Tibial artery (tissue), 4 donors: ENCODE measurements around the gene ZFAND3.

ENCODE experiments used
- DNase-seq, 2 donors: peaks; one replicate each; pipeline ENCODE4 v3.0.0-alpha.2; 2019
- H3K27ac ChIP-seq, 2 donors: fragments of 200-600 bp; sonication (generic) in 1 of 2; 1 replicate in 1 of 2; 2 replicates in 1 of 2; pipeline ENCODE4 v1.5.1; 2018 to 2019; ENCODE audit warnings: mild to moderate bottlenecking in 1 of 2
- H3K27me3 ChIP-seq, 2 donors: fragments of 200-600 bp; sonication (generic) in 1 of 2; one replicate each; pipeline versions ENCODE4 v1.5.1 to v1.6.0; 2016 to 2019
- H3K36me3 ChIP-seq, 3 donors: fragments of 200-600 bp; sonication (generic) in 2 of 3; one replicate each; pipeline ENCODE4 v1.5.1; 2016 to 2019; ENCODE audit warnings: mild to moderate bottlenecking in 2 of 3
- H3K4me1 ChIP-seq, 4 donors: fragments of 200-600 bp; sonication (generic) in 2 of 4; 1 replicate in 3 of 4; 2 replicates in 1 of 4; pipeline ENCODE4 v1.5.1; 2016 to 2019
- H3K4me3 ChIP-seq, 2 donors: fragments of 200-600 bp; sonication (generic) in 1 of 2; 1 replicate in 1 of 2; 2 replicates in 1 of 2; pipeline ENCODE4 v1.5.1; 2018 to 2019; ENCODE audit warnings: mild to moderate bottlenecking in 2 of 2
- H3K9me3 ChIP-seq, 3 donors: fragments of 200-600 bp; sonication (generic) in 1 of 3; one replicate each; pipeline ENCODE4 v1.5.1; 2016 to 2019
- CTCF ChIP-seq, 2 experiments: fragments of 200-600 bp in 1 of 2; fragments of 450-650 bp in 1 of 2; IDR thresholded peaks; one replicate each; pipeline ENCODE4 v1.5.1; 2017 to 2019; ENCODE audit warnings: antibody characterized with exemption in 2 of 2, mild to moderate bottlenecking in 1 of 2, moderate library complexity in 1 of 2
- intact Hi-C: fragments of 100-400 bp; cut with DNase I; formaldehyde crosslinking; loops from one replicate; pipeline ENCODE4 v1.15.0; 2023; ENCODE audit warnings: low total_unique reads

ZFAND3 gene

GRCh38 chr6:38185244-38185643, 365.7 kb downstream of the ZFAND3 start:
- Histone ChIP-seq H3K27ac (no peak overlapping the region), H3K4me1 (no peaks in the 10 kb centered on the region), H3K4me3 (no peak overlapping the region), H3K9me3 (no peaks in the 10 kb centered on the region), H3K36me3 (no peaks in the 10 kb centered on the region), H3K27me3 (no peaks in the 10 kb centered on the region)
- no peak for TF ChIP-seq CTCF (IDR thresholded peaks at IDR 0.05)
- DNase-seq = no peak
- intact Hi-C loops = no loop called here

- H3K27me3 ChIP-seq = no peaks in the 10 kb centered on the region
- H3K27ac ChIP-seq = no peak overlapping the region
- intact Hi-C loops = no loop called here
- no peaks in the 10 kb centered on the region for H3K9me3 ChIP-seq
- no peak overlapping the region for H3K4me3 ChIP-seq
- no peaks in the 10 kb centered on the region for H3K4me1 ChIP-seq
- TF ChIP-seq CTCF (IDR thresholded peaks at IDR 0.05) = no peak
- no peak for DNase-seq
- no peaks in the 10 kb centered on the region for H3K36me3 ChIP-seq
These were observed 366.2 kb downstream of the ZFAND3 start for GRCh38 chr6:38185752-38186151.

- Histone ChIP-seq H3K9me3 (no peaks in the 10 kb centered on the region), H3K4me1 (no peaks in the 10 kb centered on the region), H3K27ac (no peak overlapping the region), H3K27me3 (no peaks in the 10 kb centered on the region), H3K4me3 (no peak overlapping the region), H3K36me3 (no peaks in the 10 kb centered on the region)
- intact Hi-C loops = no loop called here
- no peak for DNase-seq
- TF ChIP-seq CTCF (IDR thresholded peaks at IDR 0.05) = no peak
These were observed 367.8 kb downstream of the ZFAND3 start for GRCh38 chr6:38187325-38187724.

GRCh38 chr6:38187811-38188590, 368.5 kb downstream of the ZFAND3 start:
- H3K4me1 ChIP-seq = no peaks in the 10 kb centered on the region
- DNase-seq = no peak
- intact Hi-C loops = no loop called here
- no peaks in the 10 kb centered on the region for H3K36me3 ChIP-seq
- no peaks in the 10 kb centered on the region for H3K27me3 ChIP-seq
- H3K9me3 ChIP-seq = no peaks in the 10 kb centered on the region
- no peak for TF ChIP-seq CTCF (IDR thresholded peaks at IDR 0.05)
- no peak overlapping the region for H3K4me3 ChIP-seq
- H3K27ac ChIP-seq = no peak overlapping the region

GRCh38 chr6:38188677-38189335, 369.3 kb downstream of the ZFAND3 start:
- intact Hi-C loops = no loop called here
- Histone ChIP-seq H3K9me3 (no peaks in the 10 kb centered on the region), H3K4me3 (no peak overlapping the region), H3K27me3 (no peaks in the 10 kb centered on the region), H3K27ac (no peak overlapping the region), H3K4me1 (no peaks in the 10 kb centered on the region), H3K36me3 (no peaks in the 10 kb centered on the region)
- no peak for DNase-seq
- TF ChIP-seq CTCF (IDR thresholded peaks at IDR 0.05) = no peak
